GM18951 (cell line): ENCODE measurements around the gene CIZ1.
"Not testable (repeated sequence)": the region's sequence is repeated elsewhere in the genome, so short reads cannot be mapped to it uniquely, and the experiment has no call there.

Experiments used
- POLR2A ChIP-seq: IDR thresholded peaks from 4 replicates; pipeline ENCODE4 v1.6.1; 2011; ENCODE audit warnings: mild to moderate bottlenecking; ENCODE audit not compliant: insufficient read length, insufficient read depth; ENCODE audit errors: extremely low read depth
- in situ Hi-C: fragments of 300-500 bp; cut with MboI; formaldehyde crosslinking; loops from one replicate; pipeline ENCODE4 v1.12.0; 2022; ENCODE audit warnings: low sequenced_read_pairs, mixed read lengths, inconsistent platforms; ENCODE audit not compliant: unreplicated experiment

CIZ1 gene

GRCh38 chr9:128146591-128147120, 44.7 kb downstream of the CIZ1 start:
- in situ Hi-C loops: no loop called here
- TF ChIP-seq POLR2A: no peak

GRCh38 chr9:128145951-128146351, 45.4 kb downstream of the CIZ1 start:
- in situ Hi-C loops: no loop called here

GRCh38 chr9:128145536-128145935, 45.8 kb downstream of the CIZ1 start:
- in situ Hi-C loops: no loop called here
- no peak for TF ChIP-seq POLR2A

More at GRCh38 chr9:128145951-128146351, 45.4 kb downstream of the CIZ1 start:
- TF ChIP-seq POLR2A: no peak

GRCh38 chr9:128144239-128145181, 46.9 kb downstream of the CIZ1 start:
- in situ Hi-C loops: no loop called here
- TF ChIP-seq POLR2A: no peak

GRCh38 chr9:128143525-128144238, 47.7 kb downstream of the CIZ1 start:
- no peak for TF ChIP-seq POLR2A
- in situ Hi-C loops: no loop called here

GRCh38 chr9:128142596-128142995, 48.8 kb downstream of the CIZ1 start:
- no peak for TF ChIP-seq POLR2A
- in situ Hi-C loops: no loop called here

GRCh38 chr9:128142061-128142460, 49.3 kb downstream of the CIZ1 start:
- in situ Hi-C loops: no loop called here

GRCh38 chr9:128141604-128142003, 49.8 kb downstream of the CIZ1 start:
- TF ChIP-seq POLR2A: no peak
- in situ Hi-C loops: no loop called here

More at GRCh38 chr9:128142061-128142460, 49.3 kb downstream of the CIZ1 start:
- TF ChIP-seq POLR2A: no peak

- in situ Hi-C loops: no loop called here
- TF ChIP-seq POLR2A: no peak
Measured at GRCh38 chr9:128139621-128140020, 51.8 kb downstream of the CIZ1 start.

- in situ Hi-C loops: no loop called here
- TF ChIP-seq POLR2A: no peak
Measured at GRCh38 chr9:128138001-128138400, 53.4 kb downstream of the CIZ1 start.

- TF ChIP-seq POLR2A: no peak
- in situ Hi-C loops: no loop called here
Measured at GRCh38 chr9:128136816-128137793, 54.3 kb downstream of the CIZ1 start.

GRCh38 chr9:128135561-128135960, 55.8 kb downstream of the CIZ1 start:
- in situ Hi-C loops: not testable (repeated sequence)

GRCh38 chr9:128132139-128132538, 59.2 kb downstream of the CIZ1 start:
- in situ Hi-C loops: not testable (repeated sequence)

GRCh38 chr9:128131346-128131745, 60.0 kb downstream of the CIZ1 start:
- in situ Hi-C loops: not testable (repeated sequence)

GRCh38 chr9:128130651-128131050, 60.7 kb downstream of the CIZ1 start:
- in situ Hi-C loops: not testable (repeated sequence)

- in situ Hi-C loops: not testable (repeated sequence)
Measured at GRCh38 chr9:128129976-128130590, 61.3 kb downstream of the CIZ1 start.
